ENCODE results near the gene UCP3. TPM values are rescaled to one million over a fixed set of nuclear protein-coding genes. Genes with fewer than 3 reads are reported as not detected.

Gene UCP3
- total and polyA plus RNA-seq, 2 of the 8 experiments (the other 6 are each of a cell fraction or from before 2014, with no cell fraction given), result 0.85 to 1.3 TPM

DNA sequence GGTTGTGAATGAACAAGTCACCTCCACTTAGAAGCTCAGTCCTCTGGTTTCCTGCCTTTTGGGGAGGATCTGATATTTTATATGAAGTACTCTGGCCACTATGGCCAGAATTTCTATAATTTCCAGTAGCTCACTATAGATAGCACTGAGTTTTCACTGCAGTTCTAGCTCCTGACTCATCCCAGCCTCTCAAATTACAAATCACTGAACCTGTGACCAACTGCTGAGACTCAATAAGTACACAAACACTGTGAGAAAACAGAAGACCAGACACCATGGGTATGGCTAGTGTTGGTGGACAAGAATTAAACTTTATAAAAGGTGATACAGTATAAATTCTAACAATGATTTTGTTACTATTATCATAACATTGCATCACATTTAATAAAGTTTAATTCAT, 47.1 kb upstream of the UCP3 start:
- no peak for TF ChIP-seq HDAC6 (IDR thresholded peaks at IDR 0.05; ENCODE audit: low read depth, low read length)
- TF ChIP-seq, protein P1, sequence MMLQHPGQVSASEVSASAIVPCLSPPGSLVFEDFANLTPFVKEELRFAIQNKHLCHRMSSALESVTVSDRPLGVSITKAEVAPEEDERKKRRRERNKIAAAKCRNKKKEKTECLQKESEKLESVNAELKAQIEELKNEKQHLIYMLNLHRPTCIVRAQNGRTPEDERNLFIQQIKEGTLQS (IDR thresholded peaks at IDR 0.05; ENCODE audit: insufficient read depth, low read depth, low read length), result no peak
- TF ChIP-seq RFX5 (IDR thresholded peaks at IDR 0.05; ENCODE audit: borderline replicate concordance, low read depth, low read length), result no peak
- TF ChIP-seq POLR2A (IDR thresholded peaks at IDR 0.05; ENCODE audit: control extremely low read depth in 1 of 2, low read depth in 2 of 2, low read length in 2 of 2), result no peak
- no peak for TF ChIP-seq SIX5 (IDR thresholded peaks at IDR 0.05; ENCODE audit: low read depth, low read length)
- no peak for TF ChIP-seq POU5F1 (IDR thresholded peaks at IDR 0.05; ENCODE audit: low read depth, low read length)
- TF ChIP-seq, protein P2, sequence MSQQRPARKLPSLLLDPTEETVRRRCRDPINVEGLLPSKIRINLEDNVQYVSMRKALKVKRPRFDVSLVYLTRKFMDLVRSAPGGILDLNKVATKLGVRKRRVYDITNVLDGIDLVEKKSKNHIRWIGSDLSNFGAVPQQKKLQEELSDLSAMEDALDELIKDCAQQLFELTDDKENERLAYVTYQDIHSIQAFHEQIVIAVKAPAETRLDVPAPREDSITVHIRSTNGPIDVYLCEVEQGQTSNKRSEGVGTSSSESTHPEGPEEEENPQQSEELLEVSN (IDR thresholded peaks at IDR 0.05), result no peak
- TF ChIP-seq EZH2 (IDR thresholded peaks at IDR 0.05; ENCODE audit: low read depth, low read length, severe bottlenecking), result no peak
- no peak for TF ChIP-seq SP4 (IDR thresholded peaks at IDR 0.05; ENCODE audit: low read length)

More for the DNA sequence above, 47.1 kb upstream of the UCP3 start:
- Histone ChIP-seq H2AK5ac (ENCODE audit: low read depth, low read length) (no peak overlapping the region), H3K36me3 (ENCODE audit: control insufficient read depth in 2 of 4, insufficient read depth in 4 of 4, low read length in 3 of 4) (peaks cover 0 to 3% (median 0%) of the 10 kb centered on the region in 4 experiments; a peak in 1 of 8 replicates), H3K9me3 (ENCODE audit: insufficient read depth in 2 of 2, low read depth in 1 of 2, low read length in 1 of 2) (no peaks in the 10 kb centered on the region), H3K4me3 (ENCODE audit: extremely low read depth in 1 of 4, insufficient read depth in 2 of 4, low read depth in 3 of 4, low read length in 4 of 4) (no peak overlapping the region), H3K56ac (replicated peaks; ENCODE audit: insufficient read length, low read depth, low read length) (no peak overlapping the region), H3K79me1 (ENCODE audit: low read depth, low read length) (no peaks in the 10 kb centered on the region), H4K5ac (ENCODE audit: insufficient read length, low read depth, low read length) (no peak overlapping the region), H3K4ac (replicated peaks; ENCODE audit: insufficient read length, low read depth, low read length) (no peak overlapping the region), H3K18ac (ENCODE audit: extremely low read depth, low read length) (no peak overlapping the region), H3K27me3 (replicated peaks in 1 of 4; ENCODE audit: control insufficient read depth in 3 of 4, extremely low read depth in 1 of 4, insufficient read depth in 3 of 4, low read length in 3 of 4) (no peaks in the 10 kb centered on the region), H2BK120ac (replicated peaks; ENCODE audit: low read depth, low read length) (no peak overlapping the region), H2BK5ac (ENCODE audit: low read depth, low read length) (no peak overlapping the region), H3K23me2 (ENCODE audit: low read depth, low read length) (no peaks in the 10 kb centered on the region), H3K4me1 (replicated peaks in 1 of 4; ENCODE audit: control insufficient read depth in 3 of 4, insufficient read depth in 4 of 4, low read length in 3 of 4) (no peaks in the 10 kb centered on the region), H4K91ac (replicated peaks; ENCODE audit: insufficient read length, low read length) (no peak overlapping the region), H3K9ac (replicated peaks in 1 of 4; ENCODE audit: extremely low read depth in 1 of 4, low read depth in 3 of 4, low read length in 3 of 4) (no peak overlapping the region), H3K4me2 (ENCODE audit: insufficient read depth in 1 of 2, low read depth in 2 of 2, low read length in 2 of 2) (no peak overlapping the region), H2BK12ac (ENCODE audit: low read depth, low read length) (no peak overlapping the region), H2BK20ac (ENCODE audit: low read length) (no peak overlapping the region), H3K79me2 (ENCODE audit: control insufficient read depth in 1 of 2, insufficient read depth in 2 of 2, low read length in 2 of 2) (no peaks in the 10 kb centered on the region), H3K27ac (ENCODE audit: low read depth, low read length) (no peak overlapping the region; the same call in 1 of the 2 replicates), H3K23ac (ENCODE audit: insufficient read length) (no peak overlapping the region), H4K20me1 (replicated peaks in 1 of 2; ENCODE audit: control insufficient read depth in 1 of 2, insufficient read depth in 2 of 2, low read length in 2 of 2) (no peaks in the 10 kb centered on the region), H2BK15ac (ENCODE audit: low read length) (no peak overlapping the region), H3K14ac (ENCODE audit: insufficient read length) (no peak overlapping the region), H4K8ac (ENCODE audit: extremely low read depth, insufficient read depth, low read length) (no peak overlapping the region), H2AFZ (ENCODE audit: low read length) (no peak overlapping the region)
- ChIA-PET POLR2A (ENCODE audit: partially characterized antibody) (interaction anchor here (1.6 kb wide), 1 partner anchor 76 kb away, joined by 3 read pairs; no protein-coding TSS in a partner anchor), CTCF (ENCODE audit: partially characterized antibody) (no interaction called here)
- FAIRE-seq (no peak), DNase-seq (ENCODE audit: low read depth in 1 of 2, low spot score in 2 of 2) (no peak)

Data from H1 (cell line).